Measurements from ENCODE around the gene SORL1.
A peak's percentile ranks its signal among the peaks of the same experiment; 100 is the strongest.

SORL1 gene

GRCh38 chr11:121456151-121456550 is 4.0 kb downstream of the SORL1 start:
- no peak for DNase-seq

GRCh38 chr11:121456816-121457431 is 4.8 kb downstream of the SORL1 start:
- no peak for DNase-seq

- DNase-seq: no peak
Observed at GRCh38 chr11:121458551-121458950, 6.4 kb downstream of the SORL1 start.

DNA sequence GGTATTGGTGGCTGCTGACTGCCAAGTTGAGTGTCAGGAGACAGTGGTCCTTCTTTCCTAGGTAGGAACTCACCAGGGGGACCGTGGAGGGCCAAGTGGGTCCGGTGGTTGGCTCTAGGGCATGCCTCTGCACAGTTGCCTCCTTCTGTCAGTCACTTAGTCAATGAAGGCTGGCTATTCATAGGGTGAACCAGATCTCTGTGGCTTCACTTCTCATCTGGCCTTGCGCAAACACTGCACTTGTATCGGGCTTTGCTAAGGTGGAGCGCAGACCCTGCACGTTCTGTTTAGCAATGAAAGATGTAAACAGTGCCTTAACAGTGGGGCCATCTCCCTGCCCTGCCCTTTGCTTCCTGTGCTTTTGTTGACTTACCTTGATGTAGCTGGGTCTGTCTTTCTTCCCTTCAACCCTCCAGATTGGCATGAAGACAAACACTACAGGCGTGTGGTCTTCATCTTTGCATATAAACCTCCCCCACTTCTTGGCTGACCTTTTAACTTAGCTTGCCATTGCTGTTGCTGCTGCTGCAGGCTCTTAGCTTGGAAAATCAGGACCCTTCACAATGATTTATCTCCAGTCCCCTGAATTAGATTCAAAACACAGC is 7.4 kb downstream of the SORL1 start:
- no peak for DNase-seq

DNA sequence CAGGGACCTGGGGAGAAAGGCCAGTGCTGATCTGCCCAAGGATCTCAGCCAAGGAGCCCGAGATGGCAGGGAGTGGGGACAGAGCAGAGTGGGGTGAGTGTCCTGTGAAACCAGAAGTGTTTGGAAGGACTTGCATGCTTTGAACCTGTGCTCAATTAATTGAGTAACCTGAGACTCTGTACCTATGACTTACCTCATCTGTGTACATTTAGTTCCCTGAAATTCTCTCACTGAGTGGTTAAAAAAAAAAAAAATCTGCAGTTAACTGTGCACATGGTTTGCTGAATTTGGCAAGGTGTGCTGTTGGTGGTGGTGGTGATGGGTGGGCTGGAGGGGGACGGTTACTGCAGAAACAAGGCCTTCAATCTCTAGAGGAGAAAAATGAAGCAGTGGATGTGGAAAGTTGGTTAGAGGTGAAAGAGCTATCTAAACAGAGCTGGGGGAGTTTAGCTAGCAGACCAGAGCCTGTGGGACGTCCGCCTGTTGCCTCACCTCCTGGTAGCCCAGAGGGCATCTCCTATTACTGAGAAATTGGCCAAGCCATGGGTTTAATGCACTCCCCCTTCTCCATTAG is 8.9 kb downstream of the SORL1 start:
- DNase-seq: no peak

DNA sequence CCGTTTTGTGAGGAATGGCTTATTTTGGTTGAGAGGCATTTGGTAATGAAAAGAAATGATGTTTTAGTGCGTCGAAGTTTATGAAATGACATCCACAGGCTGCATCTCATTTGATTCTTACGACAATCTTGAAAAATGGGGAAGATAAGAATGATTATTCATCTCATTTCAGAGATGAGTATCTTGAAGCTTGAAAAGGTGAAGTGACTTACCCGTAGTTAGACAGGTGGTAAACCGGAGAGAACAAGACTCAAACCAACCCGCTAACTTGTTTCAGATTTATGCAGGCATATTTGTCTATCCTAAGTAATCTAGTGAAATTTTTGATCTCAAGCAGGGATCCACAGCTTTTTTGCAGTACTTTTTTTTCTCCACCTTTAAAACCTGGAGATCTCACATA is 9.7 kb downstream of the SORL1 start:
- no peak for DNase-seq

GRCh38 chr11:121463689-121464335 is 11.7 kb downstream of the SORL1 start:
- no peak for DNase-seq

GRCh38 chr11:121464352-121464946 is 12.3 kb downstream of the SORL1 start:
- peak; percentile 90 for DNase-seq

DNA sequence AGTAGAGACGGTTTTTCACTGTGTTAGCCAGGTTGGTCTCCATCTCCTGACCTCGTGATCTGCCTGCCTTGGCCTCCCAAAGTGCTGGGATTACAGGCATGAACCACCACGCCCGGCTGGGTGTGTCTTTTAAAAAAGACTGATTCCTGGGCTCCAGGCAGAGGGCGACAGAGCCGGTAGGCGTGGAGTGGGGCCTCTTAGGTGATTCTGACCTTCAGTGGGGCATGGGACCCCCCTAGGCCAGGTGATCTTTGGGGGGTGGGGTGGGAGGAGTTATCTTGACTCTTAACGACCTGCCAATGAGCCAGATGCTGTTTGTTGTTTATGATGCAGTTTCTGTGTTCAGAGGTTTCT is 13.6 kb downstream of the SORL1 start:
- DNase-seq: no peak

GRCh38 chr11:121466063-121466794 is 14.1 kb downstream of the SORL1 start:
- DNase-seq: peak; percentile 63

- no peak for DNase-seq
Observed at GRCh38 chr11:121467471-121467870, 15.4 kb downstream of the SORL1 start.

DNA sequence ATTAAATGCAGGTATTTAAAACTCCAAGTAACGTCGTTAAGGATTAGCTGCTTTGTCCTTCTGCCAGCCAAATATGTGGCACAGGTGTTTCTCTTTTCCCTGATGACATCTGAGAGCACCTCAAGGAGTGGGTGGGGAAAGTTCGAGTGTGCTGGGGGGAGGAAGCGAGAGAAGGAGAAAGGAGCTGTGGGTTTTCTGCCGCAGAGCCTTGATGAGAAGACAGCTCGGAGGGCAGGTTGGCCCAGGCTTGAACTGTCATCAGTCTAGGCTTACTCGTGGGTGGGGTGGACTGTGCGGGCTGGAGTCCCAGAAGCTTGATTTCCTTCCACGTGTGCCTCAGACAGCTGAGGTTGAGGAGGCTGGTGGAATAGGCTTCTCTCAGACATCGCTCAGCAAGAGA is 15.9 kb downstream of the SORL1 start:
- DNase-seq: peak; percentile 38

DNA sequence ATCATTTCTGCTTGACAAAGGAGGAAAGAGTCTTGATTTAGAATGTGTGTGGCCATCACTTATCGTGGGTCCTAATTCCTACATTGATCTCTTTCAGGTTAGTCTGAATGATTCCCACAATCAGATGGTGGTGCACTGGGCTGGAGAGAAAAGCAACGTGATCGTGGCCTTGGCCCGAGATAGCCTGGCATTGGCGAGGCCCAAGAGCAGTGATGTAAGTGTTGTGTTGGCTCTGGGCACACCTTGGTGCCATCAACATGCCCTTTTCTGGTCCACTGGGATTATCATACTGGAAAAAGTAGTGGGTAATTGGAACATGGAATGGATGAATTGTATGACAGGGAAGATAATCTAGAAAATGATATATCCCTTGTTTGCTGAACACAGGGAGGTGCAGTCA is 17.8 kb downstream of the SORL1 start:
- no peak for DNase-seq

- no peak for DNase-seq
Observed at GRCh38 chr11:121471167-121471566, 19.1 kb downstream of the SORL1 start.

DNA sequence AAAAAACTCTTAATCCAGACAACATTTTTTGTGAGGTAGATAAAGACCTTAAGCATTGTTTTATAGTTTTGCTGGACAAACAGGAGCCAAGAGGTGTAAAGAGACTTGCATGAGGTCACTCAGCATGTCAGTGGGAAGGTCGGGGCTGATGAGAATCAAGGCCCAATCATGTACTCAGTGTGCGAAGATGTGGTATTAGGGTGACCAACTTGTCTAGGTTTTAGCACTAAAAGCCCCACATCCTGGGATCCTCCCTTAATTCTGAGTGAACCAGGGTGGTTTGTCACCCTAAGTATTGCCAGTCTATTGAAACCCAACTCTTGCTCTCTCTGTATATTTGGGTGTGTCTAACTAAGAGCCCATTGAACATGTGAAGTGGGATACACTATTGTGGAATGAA is 20.2 kb downstream of the SORL1 start:
- DNase-seq: no peak

GRCh38 chr11:121473064-121473777 is 21.1 kb downstream of the SORL1 start:
- DNase-seq: no peak

GRCh38 chr11:121474680-121475079 is 22.6 kb downstream of the SORL1 start:
- peak; percentile 43 for DNase-seq

DNA sequence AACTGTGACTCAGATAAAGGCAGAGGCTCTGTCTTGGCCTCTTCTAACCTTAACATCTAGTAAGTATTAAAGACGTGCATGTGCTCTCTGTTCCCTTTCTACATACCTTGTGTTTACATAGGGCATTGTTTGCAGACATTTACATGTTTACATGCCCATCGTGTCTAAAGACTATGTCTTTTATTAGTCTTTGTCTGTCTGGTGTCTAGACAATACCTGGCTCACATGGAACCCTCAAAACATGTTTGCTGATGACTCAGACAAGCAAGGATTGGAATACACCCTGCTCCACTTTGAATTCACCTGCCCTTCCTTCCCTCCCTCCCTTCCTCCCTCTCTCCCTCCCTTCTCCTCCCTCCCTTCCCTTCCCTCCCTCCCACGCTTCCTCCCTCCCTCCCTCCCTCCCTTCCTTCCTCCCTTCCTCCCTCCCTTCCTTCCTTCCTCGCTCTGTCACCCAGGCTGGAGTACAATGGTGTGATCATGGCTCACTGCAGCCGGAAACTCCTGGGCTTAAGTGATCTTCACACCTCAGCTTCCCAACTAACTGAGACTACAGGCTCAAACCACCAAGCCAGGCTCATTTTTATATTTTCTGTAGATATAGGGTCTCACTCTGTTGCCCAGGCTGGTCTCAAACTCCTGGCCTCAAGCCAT is 24.4 kb downstream of the SORL1 start:
- no peak for DNase-seq

- no peak for DNase-seq
Observed at GRCh38 chr11:121478226-121478894, 26.2 kb downstream of the SORL1 start.

DNA sequence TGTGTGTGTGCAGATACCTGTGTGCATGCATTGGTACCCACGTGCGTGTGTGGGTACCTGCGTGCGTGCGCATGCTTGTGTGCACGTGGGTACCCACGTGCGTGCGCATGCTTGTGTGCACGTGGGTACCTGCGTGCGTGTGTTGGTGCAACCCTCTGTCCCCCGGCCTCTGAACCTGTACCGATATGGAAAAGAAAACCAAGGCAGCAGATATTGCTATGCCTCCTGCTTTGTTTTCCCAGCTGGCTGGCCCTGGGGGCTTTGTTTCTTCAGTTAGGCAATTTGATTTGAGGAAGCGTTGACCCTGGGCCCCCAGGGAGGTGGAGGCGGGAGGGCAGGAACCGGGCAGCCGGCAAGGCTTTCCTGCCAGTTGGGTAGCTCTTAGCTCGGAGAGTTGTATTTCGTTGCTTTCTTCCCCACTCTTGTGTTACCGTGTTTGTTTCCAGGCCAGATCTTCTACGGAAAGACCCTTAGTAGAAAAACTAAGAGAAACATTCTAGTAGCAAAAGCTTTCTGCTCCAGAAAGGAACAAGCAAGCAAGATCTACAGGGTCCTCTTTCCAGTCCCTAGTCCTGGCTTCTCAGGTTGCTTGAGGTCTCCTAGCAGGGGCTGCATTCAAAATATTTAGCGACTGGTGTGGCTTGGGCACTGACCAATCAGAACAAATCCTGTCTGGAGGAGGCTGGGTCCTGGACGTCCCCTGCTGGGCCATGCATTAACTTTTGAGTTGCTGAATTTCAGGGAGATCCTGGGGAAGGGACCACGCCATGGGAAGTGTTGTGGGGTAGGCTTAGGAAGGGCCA is 27.0 kb downstream of the SORL1 start:
- DNase-seq: no peak
